ENCODE data around the gene SSC5D.

Gene SSC5D

DNA sequence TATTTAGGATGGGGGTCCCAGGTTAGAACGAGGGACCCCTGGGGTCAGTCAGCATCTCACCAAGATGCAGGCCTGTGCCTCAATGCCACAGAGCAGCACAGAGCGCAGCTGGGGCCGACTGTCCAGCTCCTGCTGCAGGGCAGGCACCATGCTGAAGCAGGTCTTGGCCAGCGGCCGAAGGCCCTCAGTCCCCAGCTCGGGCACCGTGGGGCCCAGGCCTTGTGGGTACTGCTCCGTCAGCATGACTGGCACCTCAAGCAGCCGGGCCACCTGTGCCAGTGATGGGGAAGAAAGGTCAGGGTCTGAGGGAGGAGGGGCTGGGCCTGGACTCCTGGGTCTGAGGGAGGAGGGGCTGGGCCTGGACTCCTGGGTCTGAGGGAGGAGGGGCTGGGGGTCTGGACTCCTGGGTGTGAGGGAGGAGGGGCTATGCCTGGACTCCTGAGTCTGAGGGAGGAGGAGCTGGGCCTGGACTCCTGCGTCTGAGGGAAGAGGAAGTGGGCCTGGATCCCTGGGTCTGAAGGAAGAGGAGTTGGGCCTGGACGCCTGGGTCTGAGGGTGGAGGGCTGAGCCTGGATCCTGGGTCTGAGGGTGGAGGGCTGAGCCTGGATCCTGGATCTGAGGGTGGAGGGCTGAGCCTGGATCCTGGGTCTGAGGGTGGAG is 32.5 kb upstream of the SSC5D start:
- DNase-seq (ENCODE audit: low read depth): no peak

DNA sequence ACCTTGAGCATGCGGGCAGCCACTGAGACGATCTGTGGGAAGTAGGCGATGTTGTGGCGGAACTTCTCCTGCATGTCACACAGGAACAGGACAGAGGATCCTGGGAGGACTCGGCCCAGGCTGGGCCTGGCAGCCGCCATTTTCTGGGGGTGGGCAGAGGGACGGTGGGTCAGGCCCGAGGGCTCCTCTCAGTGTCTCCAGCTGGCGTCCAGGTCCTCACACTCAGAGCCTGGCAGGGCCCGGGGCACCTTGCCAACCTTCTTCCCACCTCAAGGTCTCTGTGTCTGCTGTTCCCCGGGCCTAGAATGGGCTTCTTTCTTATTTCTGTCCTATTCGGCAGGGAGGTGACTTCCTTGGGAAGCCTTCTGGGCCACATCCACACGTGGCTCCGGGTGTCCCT is 31.9 kb upstream of the SSC5D start:
- DNase-seq (ENCODE audit: low read depth): no peak

DNA sequence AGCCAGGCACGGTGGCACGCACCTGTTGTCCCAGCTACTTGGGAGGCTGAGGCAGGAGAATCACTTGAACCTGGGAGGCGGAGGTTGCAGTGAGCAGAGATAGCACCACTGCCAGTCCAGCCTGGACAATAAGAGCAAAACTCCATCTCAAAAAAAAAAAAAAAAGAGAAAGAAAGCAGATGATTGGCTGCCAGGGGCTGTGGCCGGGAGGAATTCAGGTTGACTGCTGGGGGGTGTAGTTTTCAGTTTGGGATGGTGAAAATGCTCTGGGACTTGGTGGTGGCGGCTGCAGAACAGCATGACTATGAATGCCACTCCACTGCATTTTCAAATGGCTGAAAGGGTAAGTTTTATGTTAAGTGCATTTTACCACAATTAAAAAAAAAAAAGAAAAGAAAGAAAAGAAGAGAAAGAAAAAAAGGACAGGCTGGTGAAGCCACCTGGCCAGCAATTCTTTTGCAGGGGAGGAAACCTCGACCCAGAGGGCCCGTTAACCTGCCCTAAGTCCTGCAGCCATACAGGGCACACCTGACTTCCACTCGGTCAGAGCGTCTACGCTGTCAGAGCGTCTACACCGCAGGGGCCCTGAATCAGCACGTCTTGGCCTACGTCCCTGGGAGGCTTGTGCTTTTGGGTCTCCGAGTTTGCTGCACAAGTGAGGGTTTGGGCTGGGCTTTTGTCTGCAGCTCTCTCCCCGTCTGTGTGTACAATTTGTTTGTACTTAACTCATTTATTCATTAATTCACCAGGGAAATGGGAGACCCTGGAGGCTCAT is 30.4 kb upstream of the SSC5D start:
- DNase-seq (ENCODE audit: low read depth): no peak

DNA sequence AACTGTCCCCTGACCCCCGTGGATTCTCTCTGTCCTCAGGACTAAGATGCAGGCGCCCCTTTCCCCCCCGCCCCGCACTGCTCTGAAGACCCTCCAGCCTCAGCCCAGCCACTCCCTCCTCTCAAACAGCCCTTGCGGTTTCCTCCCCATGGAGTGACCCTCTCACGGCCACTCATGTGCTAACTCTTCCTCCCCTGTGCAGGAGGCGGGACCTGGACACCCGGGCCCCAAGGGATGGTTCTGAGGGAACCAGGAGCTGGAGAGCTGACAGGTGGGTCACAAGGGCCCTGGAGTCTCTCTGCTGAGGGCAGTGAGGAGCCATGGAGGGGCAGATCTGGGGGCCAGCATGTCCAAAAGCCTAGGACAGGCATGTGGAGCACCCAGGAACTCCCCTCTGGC is 28.7 kb upstream of the SSC5D start:
- DNase-seq (ENCODE audit: low read depth): no peak

DNA sequence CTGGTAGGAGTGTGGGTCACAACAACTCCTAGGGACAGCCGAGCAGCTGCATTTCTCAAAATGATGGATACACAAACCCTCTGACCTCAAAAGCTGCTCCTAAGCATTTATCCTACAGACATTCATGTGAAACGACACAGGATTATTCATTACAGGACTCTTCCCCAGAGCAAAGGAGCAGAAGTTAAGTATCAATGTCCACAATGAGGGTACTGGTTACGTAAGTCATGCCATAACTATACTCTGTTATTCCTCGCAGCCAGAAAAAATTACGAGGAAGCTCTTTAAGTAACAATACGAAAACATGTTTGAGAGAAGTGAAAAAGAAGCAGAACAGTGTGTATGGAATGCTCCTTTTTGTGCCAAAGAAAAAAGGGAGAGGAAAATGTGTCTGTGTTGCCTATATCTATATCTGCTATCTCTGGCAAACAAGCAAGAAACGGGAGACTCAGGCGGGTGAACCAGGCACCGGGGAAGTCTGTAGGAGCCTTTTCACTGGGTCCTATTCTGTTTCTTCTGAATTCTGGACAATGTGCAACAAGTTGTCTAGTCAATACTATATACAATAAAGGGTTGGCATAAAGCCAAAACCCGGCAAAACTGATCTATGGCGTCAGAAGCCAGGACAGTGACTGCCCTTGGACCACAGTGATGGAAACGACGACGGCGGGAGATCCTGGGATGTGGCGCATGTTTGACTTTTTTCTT is 28.1 kb upstream of the SSC5D start:
- no peak for DNase-seq (ENCODE audit: low read depth)

DNA sequence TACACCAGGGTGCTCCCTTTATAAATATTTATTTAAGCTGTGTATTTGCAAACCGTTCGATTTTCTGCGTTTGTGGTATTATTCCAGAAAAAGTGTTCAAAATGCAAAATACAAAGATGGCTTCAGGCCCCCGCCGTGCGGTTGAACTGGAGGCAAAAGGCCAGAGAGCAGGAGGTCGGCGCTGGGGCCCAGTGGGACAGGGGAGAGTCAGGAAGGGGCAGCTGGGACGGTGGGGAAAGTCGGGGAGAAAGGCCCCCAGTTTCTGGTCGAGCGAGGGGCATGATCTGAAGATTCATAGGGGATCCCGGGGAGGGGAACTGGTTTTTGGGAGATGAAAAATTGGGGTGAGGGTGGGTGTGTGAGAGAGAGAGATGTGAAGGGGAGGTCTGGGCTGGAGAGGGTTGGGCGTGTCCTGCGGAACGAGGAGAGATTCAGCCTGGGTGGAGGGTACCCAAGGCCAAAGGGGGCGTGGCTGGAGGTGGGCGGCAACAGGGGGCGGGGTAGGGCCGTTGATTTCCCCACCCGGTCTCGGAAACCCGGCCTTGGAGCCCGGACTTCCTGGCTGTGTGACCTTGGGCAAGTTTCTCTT is 27.5 kb upstream of the SSC5D start:
- peak; percentile 82 for DNase-seq (ENCODE audit: low read depth)

DNA sequence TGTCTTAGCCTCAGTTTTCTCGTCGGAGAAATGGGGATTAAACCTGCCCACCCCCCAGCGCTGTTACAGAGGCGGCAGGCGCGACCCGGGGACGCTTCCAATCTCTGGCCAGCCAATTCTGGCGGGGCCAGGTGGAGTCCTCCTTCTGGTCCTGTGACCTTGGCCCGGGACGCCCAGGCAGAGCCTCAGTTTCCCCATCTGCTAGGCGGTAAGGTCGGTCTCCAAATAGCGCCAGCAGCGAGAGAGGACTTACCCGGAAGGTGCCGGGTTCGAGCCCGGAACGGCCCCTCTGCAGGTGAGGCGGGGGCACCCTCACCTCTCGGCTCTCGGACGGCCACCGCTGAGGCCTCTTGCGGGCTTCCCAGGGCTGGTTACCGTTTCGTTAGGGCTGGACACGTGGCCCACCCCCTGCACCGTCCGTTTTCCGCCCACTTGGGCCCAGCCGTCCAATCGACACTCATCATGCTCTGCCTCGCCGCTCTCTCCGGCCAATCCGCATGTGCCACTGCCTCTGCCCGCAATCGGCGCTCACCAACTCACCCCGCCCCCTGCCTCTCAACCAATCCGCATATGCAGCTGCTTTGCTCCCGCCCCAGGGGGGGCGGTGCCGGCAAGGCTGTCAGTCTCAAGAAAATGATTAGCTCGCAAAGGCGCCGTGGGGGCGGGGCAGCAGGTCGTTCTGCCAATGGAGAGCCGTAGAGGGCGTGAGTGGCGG is 26.8 kb upstream of the SSC5D start, which contains the start of gene ISOC2:
ISOC2 (minus strand) TSS at position 384 of the 715 bp plus-strand sequence. CDS start 5,156 bp downstream, outside the sequence.
- DNase-seq (ENCODE audit: low read depth): peak; percentile 100

DNA sequence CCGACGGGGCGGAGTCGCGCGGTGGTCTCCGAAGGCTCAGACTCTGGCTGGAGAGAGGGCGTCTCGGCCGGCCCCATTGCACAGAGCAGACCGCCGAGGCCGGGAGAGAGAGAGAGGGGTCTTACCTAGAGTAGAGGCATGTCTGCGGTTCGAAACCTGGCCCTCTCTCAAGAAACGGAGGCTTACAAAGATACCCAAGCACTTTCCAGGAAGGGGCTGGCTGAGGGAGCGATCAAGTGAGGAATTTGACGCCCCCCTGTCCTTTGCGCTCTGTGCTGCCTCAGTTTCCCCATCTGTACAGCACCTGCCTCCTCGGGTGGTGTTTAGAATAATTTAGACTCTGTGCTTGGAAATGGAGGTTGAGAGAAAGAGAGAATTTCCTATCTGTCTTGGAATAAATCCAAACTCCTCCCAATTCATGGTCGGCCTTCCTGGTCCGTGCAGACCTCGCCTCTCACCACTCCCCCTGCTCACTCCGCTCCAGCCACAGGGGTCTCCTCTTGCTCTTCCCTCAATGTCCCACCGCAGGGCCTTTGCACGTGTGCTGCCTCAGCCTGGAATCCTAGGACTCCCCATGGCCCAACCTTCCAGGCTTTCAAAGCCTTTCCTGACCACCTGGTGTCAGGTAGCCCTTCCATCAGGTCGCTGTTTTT is 26.1 kb upstream of the SSC5D start:
- no peak for DNase-seq (ENCODE audit: low read depth)

DNA sequence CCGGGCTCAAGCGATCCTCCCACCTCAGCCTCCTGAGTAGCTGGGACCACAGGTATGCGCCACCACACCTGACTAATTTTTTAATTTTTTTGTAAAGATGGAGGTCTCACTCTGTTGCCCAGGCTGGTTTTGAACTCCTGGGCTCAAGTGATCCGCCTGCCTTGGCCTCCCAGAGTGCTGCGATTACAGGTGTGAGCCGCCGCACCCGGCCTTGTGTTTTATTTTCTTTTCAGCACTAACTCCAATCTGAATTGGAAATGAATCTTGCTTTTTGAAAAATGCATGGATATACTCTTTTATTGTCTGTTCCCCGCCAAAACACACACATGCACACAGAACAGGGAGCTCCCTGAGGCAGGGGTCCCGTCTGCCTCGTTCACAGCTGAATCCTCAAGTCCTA is 25.5 kb upstream of the SSC5D start:
- DNase-seq (ENCODE audit: low read depth): no peak

DNA sequence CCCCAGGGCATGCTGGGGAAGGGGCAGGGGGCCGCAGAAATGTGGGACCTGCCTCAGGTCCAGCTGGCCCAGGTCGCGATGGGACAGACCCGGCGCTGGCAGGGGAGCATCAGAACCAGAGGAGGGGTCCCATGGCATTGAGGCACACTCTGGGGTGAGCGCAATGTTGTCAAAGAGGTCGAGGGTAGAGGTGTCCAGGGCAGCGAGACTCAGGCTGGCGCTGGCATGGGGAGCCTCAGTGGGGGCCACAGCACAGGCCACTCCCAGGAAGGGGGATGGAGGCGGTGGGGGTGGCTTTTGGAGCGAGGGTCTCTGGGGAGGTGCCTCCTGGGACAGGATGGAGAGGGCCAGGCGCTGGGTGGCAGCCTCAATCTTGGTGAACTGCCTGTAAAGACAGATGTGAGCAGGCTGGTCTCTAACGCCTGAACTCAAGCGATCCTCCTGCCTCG is 24.6 kb upstream of the SSC5D start:
- no peak for DNase-seq (ENCODE audit: low read depth)

DNA sequence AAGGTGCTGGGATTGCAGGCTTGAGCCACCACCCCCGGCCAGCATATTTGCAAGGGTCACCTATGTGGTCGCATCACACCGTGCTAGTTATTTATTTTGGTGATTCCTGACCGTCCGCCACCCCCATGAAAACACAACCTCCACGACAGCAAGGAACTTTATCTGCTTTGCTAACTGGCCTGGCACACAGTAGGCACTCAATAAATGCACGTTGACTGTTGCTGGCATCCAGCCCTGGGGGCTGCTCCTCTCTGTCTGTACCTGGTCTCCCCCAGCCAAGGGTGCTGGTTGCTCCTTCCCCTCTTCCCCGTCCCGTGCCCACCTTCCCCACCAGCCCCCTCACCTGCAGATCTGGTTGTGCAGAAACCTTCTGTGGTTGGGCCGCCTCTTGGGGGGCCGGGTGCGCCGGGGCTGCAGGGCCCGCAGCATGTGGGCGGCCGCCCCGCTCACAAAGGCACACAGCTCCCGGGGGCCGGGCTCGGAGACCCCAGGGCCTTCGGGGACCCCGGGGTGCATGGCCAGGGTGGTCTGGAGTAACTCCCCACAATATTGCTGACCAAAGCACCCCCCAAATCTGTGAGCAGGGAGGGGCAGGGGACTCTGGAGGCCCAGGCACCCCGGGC is 24.1 kb upstream of the SSC5D start:
- no peak for DNase-seq (ENCODE audit: low read depth)

DNA sequence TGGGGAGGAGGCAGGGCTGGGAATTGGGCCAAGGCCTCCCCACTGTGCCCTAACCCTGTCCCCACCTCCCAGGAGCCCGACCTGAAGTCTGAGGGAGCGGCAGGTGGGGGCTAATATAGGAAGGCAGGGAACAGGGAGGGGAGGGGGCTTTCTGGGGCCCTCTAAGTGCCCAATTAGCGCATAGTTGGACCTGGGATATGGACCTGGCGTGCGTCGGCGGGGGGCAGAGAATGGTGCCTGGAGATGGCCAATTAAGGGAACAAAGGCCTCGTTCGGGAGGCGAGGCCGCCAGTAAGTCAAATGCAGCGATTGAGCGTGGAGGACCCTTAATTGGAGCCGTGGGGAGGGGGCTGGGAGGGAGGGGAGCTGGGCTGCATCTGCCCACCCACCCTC is 23.6 kb upstream of the SSC5D start, which contains the start of gene C19orf85:
C19orf85 (minus strand) TSS at position 90 of the 393 bp plus-strand sequence. CDS start 197 bp downstream, outside the sequence.
- no peak for DNase-seq (ENCODE audit: low read depth)

DNA sequence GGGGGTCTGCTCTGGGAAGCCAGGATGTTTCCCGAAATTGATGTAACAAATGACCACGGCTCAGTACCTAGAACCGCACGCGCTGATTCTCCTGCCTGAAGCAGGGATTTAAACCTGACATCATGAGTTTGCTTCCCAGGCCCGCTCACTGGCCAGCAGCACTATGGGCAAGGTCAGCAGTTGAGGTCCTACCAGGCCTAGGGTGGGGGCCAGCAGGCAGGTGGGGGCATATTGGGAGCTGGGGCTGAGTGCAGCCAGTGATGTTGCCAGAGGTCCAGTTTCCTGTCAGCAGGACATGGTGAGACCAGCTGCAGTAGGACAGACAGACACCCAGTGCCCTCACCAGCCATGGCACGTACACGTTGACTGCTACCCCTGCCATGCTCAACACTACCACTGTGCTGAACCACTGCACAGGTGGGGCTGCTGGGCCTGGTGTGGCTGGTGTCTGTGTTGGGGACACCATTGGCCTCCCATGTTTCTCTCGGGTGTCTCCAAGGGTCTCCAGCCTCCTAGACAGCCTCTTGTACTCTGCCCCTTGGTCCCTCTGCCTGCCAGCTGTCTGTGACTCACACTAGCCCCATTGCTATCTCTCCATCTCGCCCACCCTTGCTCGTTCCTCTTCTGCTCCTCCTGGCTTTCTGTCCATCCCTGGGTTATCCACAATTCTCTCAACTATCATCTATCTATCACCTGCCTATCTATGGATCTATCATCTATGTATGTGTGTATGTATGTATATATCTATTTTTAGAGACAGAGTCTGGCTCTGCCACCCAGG is 22.6 kb upstream of the SSC5D start:
- DNase-seq (ENCODE audit: low read depth): no peak

DNA sequence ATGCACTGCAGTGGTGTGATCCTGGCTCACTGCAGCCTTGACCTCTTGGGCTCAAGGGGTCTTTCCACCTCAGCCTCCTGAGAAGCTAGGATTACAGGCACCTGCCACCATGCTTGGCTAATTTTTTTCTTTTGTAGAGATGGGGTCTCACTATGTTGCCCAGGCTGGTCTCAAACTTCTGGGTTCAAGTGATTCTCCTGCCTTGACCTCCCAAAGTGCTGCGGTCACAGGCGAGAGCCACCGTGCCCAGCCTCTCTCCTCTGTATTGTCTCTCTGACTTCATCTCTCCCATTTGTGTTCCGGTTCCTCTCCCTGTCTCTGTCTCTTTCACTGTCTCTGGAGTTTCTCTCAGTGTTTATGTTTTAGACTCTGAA is 22.0 kb upstream of the SSC5D start:
- DNase-seq (ENCODE audit: low read depth): no peak

DNA sequence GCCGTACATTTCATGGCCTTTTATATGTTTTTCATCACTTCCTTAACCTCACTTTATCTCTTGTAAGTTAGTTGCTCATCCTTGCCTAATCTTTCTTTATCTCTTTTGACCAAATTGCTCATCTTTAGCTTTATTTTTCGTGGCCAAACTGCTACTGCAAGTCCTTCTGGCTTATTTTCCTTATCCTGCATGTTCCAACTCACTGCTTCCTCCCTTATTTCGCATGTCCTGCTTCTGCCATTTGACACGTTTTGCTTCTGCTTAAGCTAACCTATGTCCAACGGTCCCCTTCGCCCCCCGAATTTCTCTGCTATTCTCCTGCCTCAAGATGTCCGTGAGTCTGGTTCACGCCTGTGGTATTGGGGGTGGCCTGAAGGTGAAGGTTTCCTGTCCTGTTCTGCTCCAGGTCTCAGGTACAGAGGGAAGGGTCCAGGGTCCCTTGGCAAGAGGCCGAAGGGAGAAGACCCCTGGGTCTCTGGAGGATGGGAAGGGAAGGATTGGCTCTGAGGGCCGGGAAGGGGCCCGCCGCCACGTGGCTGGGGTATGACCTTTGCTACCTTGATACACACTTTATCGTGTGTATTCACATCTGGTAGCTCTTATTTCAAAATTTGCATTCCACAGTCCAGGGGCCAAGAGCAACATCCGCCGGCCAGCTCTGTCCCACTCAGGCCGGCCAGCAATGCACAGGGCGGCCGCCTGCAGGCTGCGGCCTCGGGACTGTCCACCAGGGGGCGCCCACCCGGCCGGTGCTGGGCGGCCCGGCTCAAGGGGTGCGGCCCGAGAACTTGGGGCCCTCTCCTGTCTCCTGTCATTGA is 20.8 kb upstream of the SSC5D start:
- no peak for DNase-seq (ENCODE audit: low read depth)

DNA sequence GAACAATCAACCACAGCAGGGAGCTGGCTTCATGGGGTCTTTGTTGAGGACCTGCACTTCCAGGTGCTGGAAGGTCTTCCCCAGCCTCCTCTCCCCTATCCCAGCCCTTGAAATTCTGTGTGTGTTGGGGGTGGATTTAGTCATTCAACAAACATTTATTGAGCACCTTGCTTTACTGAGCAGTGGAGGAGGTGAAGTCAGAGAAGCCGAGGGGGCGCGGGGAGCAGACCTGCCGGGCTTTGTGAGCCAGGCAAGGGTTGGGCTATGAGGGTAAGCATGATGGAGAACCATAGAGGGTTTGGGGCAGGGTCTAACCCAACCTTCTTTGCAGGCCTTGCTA is 20.2 kb upstream of the SSC5D start:
- no peak for DNase-seq (ENCODE audit: low read depth)

DNA sequence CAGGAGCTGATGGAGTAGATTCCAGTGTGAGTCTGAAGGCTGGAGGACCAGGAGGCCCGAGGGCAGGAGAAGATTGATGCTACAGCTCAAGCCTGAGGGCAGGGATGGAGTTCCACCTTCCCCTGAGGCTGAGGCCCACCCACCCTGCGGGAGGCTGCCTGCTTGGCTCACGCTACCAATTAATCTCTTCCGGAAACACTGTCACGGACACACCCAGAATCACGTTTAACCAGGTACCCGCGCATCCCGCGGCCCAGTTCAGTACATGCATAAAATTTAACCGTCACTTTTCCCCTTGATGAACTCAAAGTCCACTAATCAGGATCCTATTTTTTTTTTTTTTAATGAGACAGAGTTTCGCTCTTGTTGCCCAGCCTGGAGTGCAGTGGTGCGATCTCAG is 17.0 kb upstream of the SSC5D start:
- no peak for DNase-seq (ENCODE audit: low read depth)

DNA sequence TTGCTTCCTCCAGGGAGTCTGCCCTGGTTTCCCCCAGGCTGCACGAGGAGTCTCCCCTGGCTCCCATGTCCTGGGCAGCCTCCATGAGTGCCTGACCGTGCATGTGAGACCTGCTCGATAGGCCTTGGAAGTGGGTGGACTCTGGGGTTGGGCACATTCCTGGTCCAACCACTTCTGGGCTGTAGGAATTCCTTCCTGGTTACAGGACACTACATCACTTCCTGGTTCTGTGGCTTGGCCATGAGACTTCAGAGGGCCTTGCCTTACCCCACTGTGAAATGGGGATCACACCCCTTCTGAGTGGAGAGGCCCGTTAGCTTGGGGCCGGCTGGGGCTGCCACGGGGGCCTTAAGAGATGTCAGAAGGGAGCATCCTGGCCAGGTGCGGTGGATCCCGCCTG is 15.8 kb upstream of the SSC5D start:
- DNase-seq (ENCODE audit: low read depth): no peak

All from fibroblast of the conjunctiva (primary cell).